Stimulated activated naive CD8-positive, alpha-beta T cell treated with anti-CD3 and anti-CD28 coated beads, Interleukin-15, Interleukin-2, amounts not matched to agents 100 U/mL and 50 U/mL, for 24 hours (primary cell): Measurements from ENCODE around the gene RAX2.
"Not testable (repeated sequence)": the region's sequence is repeated elsewhere in the genome, so short reads cannot be mapped to it uniquely, and the experiment has no call there.

ENCODE experiments used
- ATAC-seq: fragments of 150-1000 bp; cut with Tn5 transposase; one replicate; pipeline ENCODE4 v1.10.0; 2021
- DNase-seq: peaks from one replicate; pipeline ENCODE4 v3.0.0; 2021

The RAX2 gene

DNA sequence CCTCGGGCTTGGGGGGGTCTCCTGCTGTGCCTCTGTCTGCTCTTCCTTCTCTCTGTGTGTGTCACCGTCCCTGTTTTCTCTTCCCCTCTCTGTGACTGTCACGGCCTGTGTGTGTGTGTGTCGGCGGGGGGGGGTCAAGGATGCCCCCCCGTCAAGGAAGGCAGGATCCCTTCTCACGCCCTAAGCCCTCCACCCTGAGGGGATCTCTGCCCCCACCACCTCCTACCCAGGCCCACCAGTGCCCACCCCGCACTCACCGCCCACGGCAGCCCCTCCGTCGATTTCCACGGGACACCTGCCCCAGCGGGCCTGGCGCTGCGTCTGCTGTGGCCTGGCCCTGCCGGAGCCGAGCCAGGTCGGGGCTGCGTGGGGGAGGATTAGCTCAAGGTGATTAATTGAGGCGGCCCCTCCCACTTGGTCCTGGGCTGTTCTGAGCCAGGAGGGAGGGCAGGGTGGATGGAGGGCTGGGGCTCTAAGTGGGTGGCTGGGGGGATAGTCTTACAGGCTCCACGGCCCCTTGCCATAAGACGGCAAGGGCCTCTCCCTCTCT lies at the start of gene RAX2:
TSS of gene RAX2 (minus strand) at position 323 of the 550 bp plus-strand sequence. CDS start 486 bp downstream, outside the sequence.
- ATAC-seq (no peak), DNase-seq (no peak)

DNA sequence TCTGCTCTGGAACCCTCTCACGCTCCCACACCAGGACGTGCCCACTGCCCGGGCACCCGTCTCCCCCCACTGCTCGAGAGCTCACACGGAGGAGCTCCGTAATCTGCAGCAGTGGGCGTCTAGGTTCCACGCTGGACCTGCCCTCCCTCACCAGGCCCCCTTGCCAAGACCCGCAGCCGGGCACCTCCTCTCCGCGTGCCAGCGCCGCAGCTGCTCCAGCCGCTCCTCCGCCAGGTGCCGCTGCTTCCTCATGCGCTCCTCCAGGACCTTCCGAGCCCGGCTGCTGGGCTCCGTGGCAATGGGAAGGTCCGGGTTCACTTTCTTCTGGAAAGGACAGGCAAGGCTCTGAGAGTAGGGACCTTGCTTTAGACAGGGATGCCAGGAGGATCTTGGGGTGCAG lies 49.1 kb upstream of the RAX2 start:
- no peak for ATAC-seq
- no peak for DNase-seq

DNA sequence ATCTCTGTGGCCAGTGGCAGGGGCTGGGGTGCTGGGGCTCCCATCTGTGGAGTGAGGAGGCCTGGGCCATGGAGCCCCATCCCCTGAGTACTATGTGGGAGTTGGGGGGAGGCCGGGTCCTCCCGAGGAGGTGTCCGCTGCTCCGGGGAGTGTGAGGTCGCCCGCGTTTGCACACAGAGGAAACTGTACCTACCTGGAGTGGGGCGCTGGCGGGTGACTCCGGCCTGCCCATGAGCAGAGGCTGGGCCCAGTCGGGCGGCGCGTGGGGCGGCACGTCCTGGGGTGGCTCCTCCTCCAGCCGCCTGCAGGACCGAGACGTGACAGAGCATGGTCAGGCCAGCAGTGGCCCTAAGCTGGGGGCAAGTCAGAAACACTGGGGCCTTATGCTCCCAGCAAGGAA lies 48.0 kb upstream of the RAX2 start:
- no peak for DNase-seq
- ATAC-seq, result no peak

DNA sequence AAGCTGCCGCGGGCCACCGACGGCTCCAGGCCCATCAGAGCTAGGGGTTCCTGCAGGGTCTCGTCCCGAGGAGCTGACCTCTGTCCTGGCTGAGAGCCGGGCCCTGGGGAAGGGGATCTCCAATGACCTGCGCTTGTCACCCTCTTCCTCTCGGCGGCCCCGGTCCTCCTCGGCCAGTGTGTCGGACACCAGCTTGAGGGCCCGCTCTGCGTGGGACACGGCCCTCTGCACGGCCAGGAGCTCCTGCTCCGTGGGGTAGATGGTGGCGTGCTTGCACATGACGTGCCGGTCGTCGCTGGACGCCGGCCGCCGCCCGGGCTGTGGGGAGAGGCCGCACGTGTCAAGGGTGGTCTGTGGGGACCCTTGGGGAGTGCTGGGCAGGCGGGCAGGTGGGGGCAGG lies 46.9 kb upstream of the RAX2 start:
- no peak for ATAC-seq

DNA sequence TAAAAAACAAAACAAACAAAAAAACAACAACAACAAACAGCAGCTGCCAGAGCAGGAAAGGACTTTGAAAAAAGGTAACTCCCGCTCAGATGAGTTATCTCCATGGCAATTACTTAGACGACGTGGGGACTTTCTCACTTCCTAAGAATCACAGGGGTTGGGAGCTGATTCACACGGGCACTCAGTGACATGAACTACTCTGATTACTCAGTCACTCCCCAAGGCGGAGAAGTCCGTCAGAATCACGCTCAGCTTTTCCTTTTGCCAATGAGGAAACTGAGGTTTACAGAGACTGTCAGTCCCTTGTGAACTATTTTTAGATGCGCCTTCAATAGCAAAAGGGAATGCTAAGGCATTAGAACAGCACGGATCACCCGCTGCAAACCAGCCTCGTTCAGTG lies 46.4 kb upstream of the RAX2 start:
- DNase-seq (peak; percentile 44), ATAC-seq (peak; percentile 75)

More for the DNA sequence above, 46.9 kb upstream of the RAX2 start:
- no peak for DNase-seq

DNA sequence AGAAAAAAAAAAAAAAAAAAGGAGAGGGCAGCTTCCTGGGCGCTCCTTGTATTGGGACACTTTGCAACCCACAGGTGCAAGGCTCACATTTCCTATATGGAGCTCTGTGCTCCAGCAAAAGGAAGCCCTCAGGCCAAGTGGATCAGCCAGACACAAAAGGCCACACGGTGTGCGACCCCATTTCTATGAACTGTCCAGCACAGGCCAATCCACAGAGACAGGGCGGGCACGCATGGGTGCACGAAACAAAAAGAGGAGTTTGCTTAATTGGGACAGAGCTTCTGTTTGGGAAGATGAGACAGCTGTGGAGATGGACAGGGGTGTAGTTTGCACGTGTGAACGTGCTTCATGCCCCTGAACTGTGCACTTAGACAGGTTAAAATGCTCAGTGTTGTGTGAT lies 45.7 kb upstream of the RAX2 start:
- ATAC-seq (no peak), DNase-seq (no peak)

DNA sequence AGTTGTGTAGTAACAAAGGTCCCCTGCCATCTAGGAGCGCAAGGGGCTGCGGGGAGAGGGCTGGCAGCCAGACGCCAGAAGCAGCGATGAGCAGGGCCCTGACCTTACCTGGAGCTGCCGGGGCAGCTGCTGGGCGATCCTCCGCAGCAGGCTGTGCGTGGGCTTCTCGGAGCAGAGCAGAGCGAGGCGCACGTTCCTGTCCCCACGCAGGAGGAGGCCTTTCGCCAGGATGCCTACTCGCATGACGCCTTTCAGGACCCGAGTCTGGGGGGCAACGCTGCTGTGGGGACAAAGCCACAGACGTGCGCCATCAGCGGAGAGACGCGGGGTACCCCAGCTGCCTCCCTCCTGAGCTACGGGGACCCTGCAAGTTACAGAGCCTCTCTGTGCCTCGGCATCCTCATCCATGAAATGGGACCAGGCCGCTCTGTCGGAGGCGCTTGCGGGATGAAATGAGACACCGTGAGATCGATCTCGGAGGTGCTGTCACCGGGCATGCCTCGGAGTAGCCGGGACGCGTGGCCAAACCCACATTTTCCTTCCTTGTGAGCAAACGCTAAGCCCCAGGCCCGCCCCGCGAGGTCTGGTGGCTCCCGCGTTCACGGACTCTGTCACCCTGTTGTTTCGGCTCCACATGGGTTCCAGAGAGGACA lies 44.7 kb upstream of the RAX2 start:
- ATAC-seq, result no peak
- DNase-seq, result no peak

DNA sequence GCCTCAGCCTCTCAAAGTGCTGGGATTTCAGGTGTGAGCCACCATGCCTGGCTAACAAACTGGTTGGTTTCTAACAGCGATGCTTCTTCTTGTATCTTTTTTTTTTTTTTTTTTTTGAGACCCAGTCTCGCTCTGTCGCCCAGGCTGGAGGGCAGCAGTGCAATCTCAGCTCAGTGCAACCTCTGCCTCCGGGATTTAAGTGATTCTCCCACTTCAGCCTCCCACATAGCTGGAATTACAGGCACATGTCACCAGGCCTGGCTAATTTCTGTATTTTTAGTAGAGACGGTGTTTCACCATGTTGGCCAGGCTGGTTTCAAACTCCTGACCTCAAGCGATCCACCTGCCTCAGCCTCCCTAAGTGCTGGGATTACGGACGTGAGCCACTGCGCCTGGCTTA lies 44.1 kb upstream of the RAX2 start:
- DNase-seq, ATAC-seq: not testable (repeated sequence)

DNA sequence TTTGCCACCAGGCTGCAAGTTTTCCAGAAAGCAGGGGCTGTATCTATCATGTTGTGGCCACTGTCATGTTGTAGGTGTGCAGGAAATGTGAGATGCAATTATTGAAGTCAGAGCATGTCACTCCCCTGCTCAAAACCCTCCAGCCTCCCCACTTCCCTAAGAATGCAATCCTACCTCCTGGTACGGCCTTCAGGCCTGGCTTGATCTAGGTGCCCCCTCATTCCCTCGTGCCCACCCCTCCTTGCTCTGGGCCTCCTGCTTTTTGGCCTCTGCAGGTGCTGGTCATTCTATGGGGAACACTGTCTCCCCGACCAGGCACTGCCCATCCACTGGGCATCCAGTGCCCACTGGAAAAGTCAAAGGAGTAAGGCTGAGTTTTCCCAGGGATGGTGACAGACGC lies 42.6 kb upstream of the RAX2 start:
- ATAC-seq, result no peak
- no peak for DNase-seq

DNA sequence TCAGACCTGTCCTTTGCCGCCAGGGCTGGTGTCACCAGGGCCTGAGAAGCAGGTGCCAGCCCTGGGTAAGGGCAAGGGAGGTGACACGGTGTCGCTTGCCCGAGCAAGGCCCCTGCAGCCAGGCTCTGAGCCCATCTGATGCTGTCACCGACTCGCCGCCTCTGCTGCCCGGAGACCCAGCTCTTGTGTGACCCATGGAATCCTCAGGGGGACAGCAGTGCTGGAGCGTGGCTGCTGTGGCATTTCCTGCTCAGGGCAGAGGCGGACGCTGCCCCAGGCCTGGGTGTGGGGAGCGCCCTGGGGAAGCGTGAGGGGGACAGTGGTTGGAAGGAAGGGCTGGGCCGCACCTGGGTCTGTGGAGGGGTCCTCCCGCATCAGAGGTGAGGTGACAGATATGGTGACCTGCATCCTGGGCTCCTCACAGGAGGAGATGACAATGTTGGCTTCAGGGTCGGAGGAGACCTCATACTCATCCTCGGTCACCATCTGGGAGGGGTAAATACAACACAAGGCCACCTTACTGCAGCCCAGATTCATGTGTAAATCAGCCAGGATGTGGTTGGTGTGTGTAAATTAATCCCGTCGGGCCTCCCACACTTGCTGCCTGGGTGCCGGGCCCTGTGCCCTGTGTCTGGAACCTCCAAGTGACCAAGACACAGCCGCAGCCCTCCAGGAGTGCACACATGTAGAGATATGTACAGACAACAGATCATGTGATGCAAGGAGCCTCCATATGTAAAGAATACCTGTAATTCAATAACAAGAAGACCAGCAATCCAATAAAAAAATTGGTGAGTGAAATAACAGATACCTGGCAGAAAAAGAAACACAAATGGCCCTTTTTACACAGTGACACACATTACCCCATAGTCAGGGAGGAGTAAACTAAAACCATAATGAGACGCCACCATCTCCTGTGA lies 41.7 kb upstream of the RAX2 start:
- ATAC-seq, result peak; percentile 4
- DNase-seq, result no peak

DNA sequence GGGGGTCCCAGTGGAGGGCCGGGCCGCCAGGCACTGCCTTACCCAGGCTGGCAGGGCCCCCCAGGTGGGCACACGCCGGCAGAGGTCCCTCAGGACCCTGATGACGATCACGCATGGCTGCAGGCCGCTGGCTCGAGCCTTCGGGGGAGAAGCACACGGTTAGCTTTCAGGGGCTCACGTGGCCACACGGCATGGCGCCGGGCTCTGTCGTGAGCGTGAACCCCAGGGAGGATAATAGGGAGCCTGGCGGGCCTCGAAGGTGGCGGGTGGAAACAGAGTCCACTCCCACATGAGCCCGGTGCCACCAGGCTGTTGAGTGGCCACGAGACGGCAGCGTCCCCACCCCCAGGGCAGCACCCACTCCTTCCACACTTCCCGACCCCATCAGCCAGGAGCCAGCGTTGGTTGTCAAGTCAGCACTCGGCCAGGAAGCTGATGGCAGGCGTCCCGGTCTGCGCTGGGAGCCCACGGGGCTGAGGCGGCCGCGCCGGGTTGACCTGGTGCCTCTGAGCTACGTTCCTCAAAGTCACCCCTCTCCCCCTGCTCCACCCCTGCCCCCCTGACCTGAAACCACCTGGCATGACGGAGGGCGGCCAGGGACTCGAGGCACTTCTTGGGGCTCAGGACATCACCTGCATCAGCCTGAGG lies 38.8 kb upstream of the RAX2 start:
- DNase-seq (no peak), ATAC-seq (no peak)

DNA sequence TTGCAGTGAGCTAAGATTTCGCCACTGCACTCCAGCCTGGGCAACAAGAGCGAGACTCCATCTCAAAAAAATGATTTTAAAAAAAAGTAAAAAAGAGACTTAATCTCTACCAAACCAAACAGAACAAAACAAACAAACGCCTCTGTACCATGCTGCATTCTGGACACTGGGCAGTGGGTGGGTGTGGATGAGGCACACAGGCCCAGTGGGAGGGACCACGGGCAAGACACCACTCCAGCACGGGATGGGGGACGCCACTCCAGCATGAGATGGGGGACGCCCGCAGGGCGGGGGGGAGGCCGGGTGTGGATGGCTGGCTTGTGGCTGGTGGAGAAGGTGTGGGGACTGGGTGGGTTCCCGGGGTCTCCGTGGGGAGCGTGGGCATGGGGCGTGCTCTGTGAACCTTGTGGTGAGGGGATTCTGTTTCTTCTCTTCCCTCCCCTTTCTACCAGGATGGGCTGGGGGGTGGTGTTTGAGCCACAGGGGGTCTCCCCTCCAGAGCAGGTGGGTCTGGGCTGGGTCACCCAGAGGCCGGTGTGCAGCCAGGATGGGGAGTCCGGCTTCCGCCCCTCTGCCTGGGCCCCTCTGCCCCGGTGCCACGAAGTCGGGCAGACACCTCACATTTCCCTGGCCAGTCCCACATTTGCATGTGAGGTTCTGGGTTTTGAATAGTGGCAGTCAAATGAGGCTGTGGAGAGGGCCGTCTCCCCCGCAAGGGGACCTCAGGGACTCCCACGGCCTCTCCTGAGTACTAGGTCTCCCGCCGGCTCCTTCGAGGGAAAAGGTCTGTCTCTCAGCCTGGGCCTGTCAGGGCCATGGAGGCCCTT lies 38.1 kb upstream of the RAX2 start:
- DNase-seq, result peak; percentile 57
- ATAC-seq, result no peak

DNA sequence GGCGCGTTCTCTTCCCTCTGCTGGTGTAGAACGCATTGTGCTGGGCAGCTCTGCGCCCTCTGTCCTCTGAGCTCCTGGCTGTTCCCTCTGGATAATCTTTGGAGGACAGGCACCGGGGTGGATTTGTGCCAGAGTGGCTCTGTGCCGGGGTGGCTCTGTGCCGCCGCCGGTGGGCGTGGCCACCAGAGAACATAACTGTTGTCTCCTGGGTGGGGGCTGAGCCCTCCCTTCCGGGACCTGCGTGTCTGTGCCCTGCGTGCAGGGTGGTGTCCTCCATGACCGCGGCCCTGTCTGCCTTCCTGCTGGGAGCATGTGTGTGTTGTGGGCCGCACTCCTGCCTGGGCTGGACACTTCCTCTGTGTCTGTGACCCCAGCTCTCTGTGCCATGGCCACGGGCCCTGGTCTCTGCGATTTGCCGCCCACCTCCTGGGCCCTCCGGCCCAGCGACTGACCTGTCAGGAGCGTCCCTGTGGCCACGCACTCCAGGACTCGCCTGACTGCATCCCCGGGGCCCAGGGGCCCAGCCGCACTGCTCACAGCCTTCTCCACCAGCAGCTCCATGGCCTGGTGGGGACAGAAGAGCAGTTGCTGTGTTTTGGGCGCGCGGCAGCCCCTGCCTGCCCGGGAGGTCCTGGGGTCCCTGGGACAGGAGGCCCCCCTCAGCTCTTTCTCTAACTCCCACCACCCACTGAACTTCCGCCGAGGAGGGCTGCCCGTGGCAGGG lies 36.6 kb upstream of the RAX2 start:
- DNase-seq (no peak), ATAC-seq (no peak)

DNA sequence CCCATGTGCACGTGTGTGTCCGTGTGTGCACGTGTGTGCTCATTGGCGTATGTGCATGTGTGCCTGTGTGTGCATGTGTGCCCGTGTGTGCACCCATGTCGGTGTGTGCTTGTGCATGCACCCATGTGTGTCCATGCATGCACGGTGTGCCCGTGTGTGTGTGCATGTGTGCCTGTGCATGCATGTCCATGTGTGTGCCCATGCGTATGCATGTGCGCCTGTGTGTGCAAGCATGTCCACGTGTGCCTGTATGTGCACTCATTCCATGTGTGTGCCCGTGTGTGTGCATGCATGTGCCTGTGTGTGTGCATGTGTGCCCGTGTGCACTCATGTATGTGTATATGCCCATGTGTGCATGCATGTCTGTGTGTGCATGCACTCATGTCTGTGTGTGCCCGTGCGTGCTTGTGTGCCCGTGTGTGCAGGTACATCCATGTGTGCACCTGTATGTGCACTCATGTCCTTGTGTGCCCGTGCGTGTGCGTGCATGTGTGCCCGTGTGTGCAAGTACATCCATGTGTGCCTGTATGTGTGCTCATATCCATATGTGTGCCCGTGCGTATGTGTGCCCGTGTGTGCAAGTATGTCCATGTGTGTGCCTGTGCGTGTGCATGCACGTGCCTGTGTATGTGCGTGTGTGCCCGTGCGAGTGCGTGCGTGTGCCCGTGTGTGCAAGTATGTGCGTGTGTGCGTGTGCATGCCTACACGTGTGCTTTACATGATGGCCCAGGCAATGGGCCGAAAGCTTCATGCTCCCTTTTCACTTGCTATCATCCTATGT lies 35.7 kb upstream of the RAX2 start:
- ATAC-seq, result no peak
- DNase-seq, result no peak

DNA sequence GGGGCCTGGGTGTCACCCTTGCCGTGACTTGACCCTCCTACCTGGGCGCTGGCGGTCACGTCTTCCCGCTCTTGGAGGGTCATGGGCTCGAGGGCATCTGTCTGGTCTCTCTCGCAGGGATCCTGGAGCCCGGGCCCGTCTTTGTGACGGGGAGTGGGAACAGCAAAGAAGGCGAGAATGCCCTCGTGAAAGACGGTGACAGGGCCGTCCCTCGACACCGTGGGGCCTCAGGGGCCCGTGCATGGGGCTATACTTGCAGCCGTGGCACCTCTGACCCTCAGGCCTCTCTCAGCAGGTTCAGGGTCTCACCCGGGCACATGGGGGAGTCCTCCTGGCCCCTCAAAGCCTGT lies 35.1 kb upstream of the RAX2 start:
- DNase-seq, result no peak
- ATAC-seq, result no peak

DNA sequence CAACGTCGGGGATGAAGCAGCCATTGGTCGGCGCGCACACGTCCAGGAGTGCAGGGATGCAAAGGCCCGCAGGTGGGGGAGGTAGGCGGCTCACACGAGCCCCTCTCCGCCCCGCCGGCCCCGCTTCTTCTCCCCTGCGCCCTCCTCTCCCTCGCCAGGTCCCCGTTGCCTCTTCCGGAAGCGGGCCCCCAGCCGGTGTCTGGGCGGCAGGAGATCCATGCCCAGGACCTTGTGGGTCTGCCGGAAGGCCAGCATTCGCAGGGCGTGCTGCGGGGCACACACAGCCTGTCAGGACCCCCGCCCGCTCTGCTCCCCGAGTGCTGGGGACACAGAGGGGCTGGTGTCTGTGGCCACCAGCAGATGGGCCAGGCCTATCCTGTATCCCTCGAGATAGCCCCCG lies 33.8 kb upstream of the RAX2 start:
- ATAC-seq, result no peak
- no peak for DNase-seq

DNA sequence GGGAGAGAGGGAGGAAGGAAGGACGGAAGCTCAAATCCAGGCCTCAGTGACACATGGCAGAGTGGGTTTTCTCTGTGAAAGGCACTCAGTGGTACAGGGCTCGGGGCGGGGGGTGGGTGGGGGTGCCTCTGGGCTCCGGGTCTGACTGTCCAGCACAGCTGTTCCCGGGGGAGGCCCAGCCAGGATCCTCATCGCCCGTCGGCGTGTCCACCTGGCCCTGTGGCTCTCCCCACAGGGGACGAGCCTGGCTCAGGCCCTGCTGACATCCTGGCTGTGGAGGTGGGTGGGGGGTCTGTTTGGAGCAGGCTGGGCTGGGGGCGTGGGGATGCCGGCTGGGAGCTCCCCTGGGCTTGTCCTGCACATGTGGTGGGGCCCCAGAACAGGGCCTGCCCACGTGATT lies 32.4 kb upstream of the RAX2 start:
- ATAC-seq (no peak), DNase-seq (no peak)

DNA sequence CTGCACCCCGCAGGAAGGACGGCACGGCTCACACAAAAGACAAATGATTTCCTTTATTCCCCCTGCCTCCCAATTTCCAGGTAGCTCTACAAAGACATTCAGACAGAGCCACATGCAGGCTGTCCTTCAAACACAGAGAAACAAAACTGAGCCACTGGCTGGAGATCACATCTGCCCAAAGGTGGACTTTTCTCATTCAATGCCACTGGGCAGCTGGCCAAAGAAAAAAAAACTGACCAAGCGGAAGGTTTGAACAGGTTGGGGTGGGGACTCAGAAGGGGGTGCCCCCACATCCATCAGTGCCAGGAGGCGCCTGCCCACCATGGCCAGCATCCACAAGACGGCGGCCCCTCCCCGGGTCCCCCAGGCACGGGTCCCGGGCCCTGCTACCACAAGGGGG lies 32.0 kb upstream of the RAX2 start:
- ATAC-seq (no peak), DNase-seq (no peak)

DNA sequence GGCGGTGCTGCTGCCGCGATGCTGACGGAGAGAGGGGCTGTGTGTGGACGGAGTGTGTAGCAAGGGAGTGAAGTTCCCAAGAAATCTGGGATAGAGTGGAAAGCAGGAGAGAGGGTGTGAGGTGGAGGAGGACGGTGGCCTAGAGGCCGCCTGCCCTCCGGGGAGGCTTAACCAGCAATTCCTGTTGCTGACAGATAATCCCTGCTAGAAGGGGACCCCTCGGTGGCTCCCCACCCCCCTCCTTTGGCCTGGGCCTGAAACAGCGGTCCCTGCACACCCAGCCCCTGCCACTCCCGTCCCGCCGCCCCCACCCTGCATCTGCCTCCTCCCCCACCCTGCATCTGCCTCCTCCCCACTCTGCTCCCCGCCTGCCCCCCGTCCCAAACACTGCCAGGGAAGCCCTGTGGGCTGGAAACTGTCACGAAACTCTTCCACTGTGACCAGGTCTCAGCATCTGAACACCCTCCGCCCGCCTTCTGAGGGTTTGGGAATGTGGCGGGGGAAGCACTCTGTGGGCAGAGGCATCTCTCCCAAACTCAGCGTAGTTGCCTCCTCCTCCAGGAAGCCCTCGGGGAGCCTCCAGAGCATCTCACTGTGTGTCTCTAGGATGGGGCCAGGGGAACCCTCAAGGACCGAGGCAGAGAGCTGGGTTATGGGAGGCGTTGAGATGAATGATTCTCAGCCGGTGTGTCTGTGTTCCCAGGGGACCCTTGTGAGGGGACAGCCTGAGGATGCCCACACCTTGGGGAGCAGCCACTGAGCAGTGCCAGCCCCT lies 31.3 kb upstream of the RAX2 start:
- no peak for DNase-seq
- no peak for ATAC-seq
